Activated naive CD4-positive, alpha-beta T cell (primary cell): ENCODE measurements around the gene POU2F2.
"Not testable (repeated sequence)": the region's sequence is repeated elsewhere in the genome, so short reads cannot be mapped to it uniquely, and the experiment has no call there.

Experiments used
- DNase-seq, 4 experiments: peaks; one replicate each; lab custom pipeline; 2025; lab: John Stamatoyannopoulos, UW

The POU2F2 gene

GRCh38 chr19:42100241-42100640, 32.0 kb downstream of the POU2F2 start:
- not testable (repeated sequence) for DNase-seq

GRCh38 chr19:42099336-42099925, 32.8 kb downstream of the POU2F2 start:
- DNase-seq: no peak

- DNase-seq: no peak
These were observed 33.5 kb downstream of the POU2F2 start for GRCh38 chr19:42098781-42099180.

- DNase-seq: no peak
These were observed 34.8 kb downstream of the POU2F2 start for GRCh38 chr19:42097461-42097860.

GRCh38 chr19:42096255-42096837, 35.9 kb downstream of the POU2F2 start:
- DNase-seq: no peak

- DNase-seq: no peak
These were observed 36.4 kb downstream of the POU2F2 start for GRCh38 chr19:42095814-42096230.

- no peak for DNase-seq
These were observed 37.0 kb downstream of the POU2F2 start for GRCh38 chr19:42095142-42095813.

- no peak for DNase-seq
These were observed 38.3 kb downstream of the POU2F2 start for GRCh38 chr19:42093926-42094325.

GRCh38 chr19:42093505-42093904, 38.7 kb downstream of the POU2F2 start:
- DNase-seq: no peak

GRCh38 chr19:42092350-42092749, 39.9 kb downstream of the POU2F2 start:
- peak in 2 of 4 experiments; percentile 7 to 8 for DNase-seq

- no peak for DNase-seq
These were observed 40.5 kb downstream of the POU2F2 start for GRCh38 chr19:42091742-42092141.

GRCh38 chr19:42091300-42091699, 40.9 kb downstream of the POU2F2 start:
- DNase-seq: no peak

GRCh38 chr19:42090672-42091071, 41.6 kb downstream of the POU2F2 start:
- no peak for DNase-seq

- DNase-seq: no peak
These were observed 42.5 kb downstream of the POU2F2 start for GRCh38 chr19:42089772-42090171.

GRCh38 chr19:42089191-42089750, 43.0 kb downstream of the POU2F2 start:
- no peak for DNase-seq

GRCh38 chr19:42088471-42089190, 43.6 kb downstream of the POU2F2 start:
- no peak for DNase-seq

GRCh38 chr19:42086770-42087550, 45.3 kb downstream of the POU2F2 start:
- DNase-seq: no peak

- no peak for DNase-seq
These were observed 46.0 kb downstream of the POU2F2 start for GRCh38 chr19:42086188-42086736.

- DNase-seq: no peak
These were observed 48.7 kb downstream of the POU2F2 start for GRCh38 chr19:42083537-42083936.

GRCh38 chr19:42081584-42082203, 50.6 kb downstream of the POU2F2 start:
- no peak for DNase-seq
